Inferior parietal cortex (tissue), 1 donor: Measurements from ENCODE around the gene SLC17A6.

Experiments used
- DNase-seq: peaks from one replicate; pipeline ENCODE4 v3.0.0-alpha.2; 2016; ENCODE audit errors: extremely low spot score

Gene SLC17A6

GRCh38 chr11:22389526-22390282 lies 51.5 kb downstream of the SLC17A6 start:
- no peak for DNase-seq

- DNase-seq = no peak
Observed at GRCh38 chr11:22390283-22390655, 52.1 kb downstream of the SLC17A6 start.

GRCh38 chr11:22392561-22392960 lies 54.4 kb downstream of the SLC17A6 start:
- DNase-seq = no peak

DNA sequence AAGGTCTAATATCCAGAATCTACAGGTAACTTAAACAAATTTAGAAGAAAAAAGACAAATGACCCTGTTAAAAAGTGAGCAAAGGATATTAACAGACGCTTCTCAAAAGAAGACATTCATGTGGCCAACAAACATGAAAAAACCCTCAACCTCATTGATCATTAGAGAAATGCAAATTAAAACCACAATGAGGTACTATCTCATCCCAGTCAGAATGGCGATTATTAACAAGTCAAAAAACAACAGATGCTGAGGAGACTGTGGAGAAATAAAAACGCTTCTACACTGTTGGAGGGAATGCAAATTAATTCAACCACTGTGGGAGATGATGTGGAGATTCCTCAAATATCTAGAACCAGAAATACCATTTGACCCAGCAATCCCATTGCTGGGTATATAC lies 67.2 kb downstream of the SLC17A6 start:
- no peak for DNase-seq

DNA sequence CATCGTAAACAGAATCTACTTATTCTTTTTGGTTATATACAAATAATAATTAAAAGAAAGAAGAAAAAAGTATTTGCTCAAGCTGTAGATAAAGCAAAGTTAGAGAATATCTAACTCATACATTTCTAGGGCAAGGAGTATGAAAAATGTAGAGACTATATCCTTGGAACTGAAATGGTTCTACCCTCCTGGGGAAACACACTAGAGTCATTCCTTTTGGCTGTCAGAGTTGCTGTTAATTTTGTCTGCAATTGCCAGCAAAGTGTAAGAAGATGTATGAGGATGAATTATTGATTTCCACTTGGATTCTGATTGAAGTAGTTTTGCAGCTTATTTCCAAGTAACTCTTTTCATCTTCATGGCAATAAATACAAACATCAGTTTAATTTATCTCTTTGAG lies 69.1 kb downstream of the SLC17A6 start:
- DNase-seq = no peak

DNA sequence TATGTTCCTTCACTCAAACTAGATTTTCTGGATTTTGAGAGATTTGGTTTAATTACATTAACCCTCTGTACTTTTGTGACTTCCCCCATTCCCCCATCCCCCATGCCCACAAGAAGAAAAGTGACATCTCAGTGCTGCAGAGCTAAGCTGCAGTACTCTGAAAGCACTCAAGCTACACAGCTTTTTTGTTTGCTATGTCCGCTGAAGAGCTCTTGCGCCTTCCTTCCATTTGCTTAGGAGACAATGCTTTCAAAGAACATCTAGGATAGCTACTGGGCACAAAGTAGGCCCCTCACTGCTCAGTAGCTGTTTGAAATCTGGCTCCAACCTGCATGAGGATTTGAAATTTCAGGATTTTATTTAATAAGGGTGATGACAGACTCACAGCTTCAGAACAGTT lies 69.7 kb downstream of the SLC17A6 start:
- DNase-seq = no peak

DNA sequence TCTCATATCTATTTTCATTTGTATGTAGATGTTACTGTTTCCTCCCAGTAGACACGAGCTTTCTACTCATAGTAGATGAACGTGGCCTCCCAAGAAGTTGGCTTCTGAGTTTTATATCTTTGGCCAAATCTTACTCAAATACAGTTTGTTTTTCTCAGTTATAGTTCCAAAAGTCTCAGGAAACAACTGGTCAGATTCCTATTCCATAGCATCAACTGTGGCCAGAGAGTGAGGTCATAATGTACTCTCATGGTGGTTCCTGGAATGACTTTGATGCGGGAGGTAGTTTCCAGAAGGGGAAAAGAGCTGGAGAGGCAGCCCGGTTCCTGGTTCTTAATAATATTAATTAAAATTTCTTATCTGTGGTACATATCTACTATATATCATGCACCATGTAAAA lies 77.3 kb downstream of the SLC17A6 start:
- DNase-seq = no peak

GRCh38 chr11:22416462-22416861 lies 78.3 kb downstream of the SLC17A6 start:
- no peak for DNase-seq

DNA sequence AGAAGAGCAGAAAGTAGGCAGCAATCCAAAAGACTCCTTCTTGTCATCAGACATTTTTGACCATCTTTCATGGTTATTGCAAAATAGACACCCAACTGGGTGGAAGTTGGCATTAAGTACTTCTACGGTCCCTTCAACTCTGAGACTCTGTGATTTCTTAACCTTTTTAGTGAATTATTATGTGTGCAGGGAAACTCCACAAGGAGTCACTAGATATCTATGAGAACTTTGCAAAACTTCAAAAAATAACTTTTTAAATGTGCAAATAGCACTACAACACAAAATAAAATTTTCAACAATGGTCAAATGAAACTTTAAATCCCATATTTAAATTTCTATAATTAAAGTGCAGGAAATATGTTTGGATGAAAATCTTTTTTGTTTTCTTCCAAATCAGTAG lies 88.7 kb downstream of the SLC17A6 start:
- DNase-seq = no peak
